ENCODE results near the gene NR3C2. TPM values are rescaled to one million over a fixed set of nuclear protein-coding genes. Genes with fewer than 3 reads are reported as not detected.

The NR3C2 gene
- total RNA-seq, 1 experiment from 2014 or later: 1.6 TPM

GRCh38 chr4:148073349-148073748, 368.9 kb downstream of the NR3C2 start:
- TF ChIP-seq CTCF (conservative IDR thresholded peaks at IDR 0.05; ENCODE audit: low read depth, low read length) (no peak), EZH2 (IDR thresholded peaks at IDR 0.05; ENCODE audit: borderline replicate concordance, low read depth, low read length, poor library complexity, severe bottlenecking) (no peak)
- H3K9me3 ChIP-seq (ENCODE audit: low read depth, low read length, poor library complexity, severe bottlenecking): peaks cover 6% of the 10 kb centered on the region
- intact Hi-C loops (cut with micrococcal nuclease; ENCODE audit: unreplicated experiment): no loop called here
- no peak for DNase-seq (ENCODE audit: low spot score)
- H3K27ac ChIP-seq (ENCODE audit: low read depth, low read length, poor library complexity, severe bottlenecking): no peak overlapping the region
- ChIA-PET CTCF (no interaction called here), POLR2A (ENCODE audit: low non-redundant PET) (no interaction called here)
- no peaks in the 10 kb centered on the region for H3K4me1 ChIP-seq (ENCODE audit: insufficient read depth, low read length, poor library complexity, severe bottlenecking)
- no TSS peak for BruUV-seq (replicated peaks)
- no peaks in the 10 kb centered on the region for H3K36me3 ChIP-seq (ENCODE audit: insufficient read depth, low read length, poor library complexity, severe bottlenecking)
- no peak overlapping the region for H3K4me3 ChIP-seq (ENCODE audit: low read depth, low read length, poor library complexity, severe bottlenecking)
- H3K27me3 ChIP-seq (replicated peaks; ENCODE audit: insufficient read depth, low read depth, low read length, poor library complexity): no peaks in the 10 kb centered on the region

GRCh38 chr4:148072789-148073188, 369.4 kb downstream of the NR3C2 start:
- H3K4me1 ChIP-seq (ENCODE audit: insufficient read depth, low read length, poor library complexity, severe bottlenecking): no peaks in the 10 kb centered on the region
- no TSS peak for BruUV-seq (replicated peaks)
- TF ChIP-seq CTCF (conservative IDR thresholded peaks at IDR 0.05; ENCODE audit: low read depth, low read length) (no peak), EZH2 (IDR thresholded peaks at IDR 0.05; ENCODE audit: borderline replicate concordance, low read depth, low read length, poor library complexity, severe bottlenecking) (no peak)
- ChIA-PET POLR2A (ENCODE audit: low non-redundant PET) (no interaction called here), CTCF (no interaction called here)
- peaks cover 6% of the 10 kb centered on the region for H3K9me3 ChIP-seq (ENCODE audit: low read depth, low read length, poor library complexity, severe bottlenecking)
- DNase-seq (ENCODE audit: low spot score): no peak
- H3K27me3 ChIP-seq (replicated peaks; ENCODE audit: insufficient read depth, low read depth, low read length, poor library complexity): no peaks in the 10 kb centered on the region
- H3K4me3 ChIP-seq (ENCODE audit: low read depth, low read length, poor library complexity, severe bottlenecking): no peak overlapping the region
- no peak overlapping the region for H3K27ac ChIP-seq (ENCODE audit: low read depth, low read length, poor library complexity, severe bottlenecking)
- intact Hi-C loops (cut with micrococcal nuclease; ENCODE audit: unreplicated experiment): no loop called here
- H3K36me3 ChIP-seq (ENCODE audit: insufficient read depth, low read length, poor library complexity, severe bottlenecking): no peaks in the 10 kb centered on the region

- Histone ChIP-seq H3K4me3 (ENCODE audit: low read depth, low read length, poor library complexity, severe bottlenecking) (no peak overlapping the region), H3K27me3 (replicated peaks; ENCODE audit: insufficient read depth, low read depth, low read length, poor library complexity) (no peaks in the 10 kb centered on the region), H3K27ac (ENCODE audit: low read depth, low read length, poor library complexity, severe bottlenecking) (no peak overlapping the region), H3K9me3 (ENCODE audit: low read depth, low read length, poor library complexity, severe bottlenecking) (peaks cover 6% of the 10 kb centered on the region), H3K36me3 (ENCODE audit: insufficient read depth, low read length, poor library complexity, severe bottlenecking) (no peaks in the 10 kb centered on the region), H3K4me1 (ENCODE audit: insufficient read depth, low read length, poor library complexity, severe bottlenecking) (no peaks in the 10 kb centered on the region)
- no peak for TF ChIP-seq CTCF (conservative IDR thresholded peaks at IDR 0.05; ENCODE audit: low read depth, low read length)
- no peak for TF ChIP-seq EZH2 (IDR thresholded peaks at IDR 0.05; ENCODE audit: borderline replicate concordance, low read depth, low read length, poor library complexity, severe bottlenecking)
- ChIA-PET CTCF (no interaction called here), POLR2A (ENCODE audit: low non-redundant PET) (no interaction called here)
- no TSS peak for BruUV-seq (replicated peaks)
- no peak for DNase-seq (ENCODE audit: low spot score)
- intact Hi-C loops (cut with micrococcal nuclease; ENCODE audit: unreplicated experiment): no loop called here
These were observed 371.2 kb downstream of the NR3C2 start for GRCh38 chr4:148071009-148071408.

Measured in A673 (cell line).